GM12873 (cell line): ENCODE measurements around the gene CETN1.

Source experiments
- CTCF ChIP-seq: IDR thresholded peaks from 2 replicates; pipeline ENCODE4 v1.5.1; 2012; ENCODE audit warnings: low read depth, mild to moderate bottlenecking, moderate library complexity, low read length, control low read depth; ENCODE audit not compliant: insufficient read depth; ENCODE audit errors: missing control alignments

CETN1 gene

DNA sequence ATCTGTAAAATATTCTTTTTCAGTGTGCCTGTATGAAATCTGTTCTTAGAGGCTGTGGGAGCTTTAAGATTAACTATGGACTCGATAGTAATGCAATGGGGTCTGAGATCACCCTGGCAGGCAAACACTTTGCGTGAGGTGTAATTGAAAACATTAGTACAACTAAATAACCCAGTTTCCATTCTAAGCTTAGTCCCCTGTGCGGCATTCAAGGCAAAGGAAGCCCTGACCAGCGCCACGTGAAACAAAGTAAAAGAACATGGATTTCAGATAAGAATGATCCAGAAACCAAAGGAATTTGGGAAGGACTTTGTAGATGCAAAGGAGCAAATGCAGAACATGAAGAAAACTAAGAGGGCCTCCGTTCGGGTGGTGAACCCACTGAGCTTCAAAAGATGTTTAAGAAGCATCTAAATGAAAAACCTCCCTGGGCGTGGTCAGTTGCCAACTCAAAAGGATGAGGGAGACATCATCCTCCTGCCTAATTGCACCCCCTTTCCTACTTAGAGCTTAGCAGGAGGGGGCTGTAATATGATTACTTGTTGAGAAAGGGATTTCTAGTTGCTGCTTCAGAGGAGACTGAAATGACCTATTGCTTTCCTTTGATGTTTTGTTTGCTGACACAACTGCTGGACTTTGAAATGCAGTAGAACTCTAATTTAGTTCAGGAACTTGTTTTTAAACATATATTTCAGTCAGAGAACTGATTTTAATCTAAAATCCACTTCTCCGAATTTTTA is 7.9 kb upstream of the CETN1 start:
- no peak for TF ChIP-seq CTCF

- TF ChIP-seq CTCF = no peak
These were observed 7.3 kb upstream of the CETN1 start for GRCh38 chr18:572831-573289.

- TF ChIP-seq CTCF = no peak
These were observed 6.8 kb upstream of the CETN1 start for GRCh38 chr18:573385-573784.

DNA sequence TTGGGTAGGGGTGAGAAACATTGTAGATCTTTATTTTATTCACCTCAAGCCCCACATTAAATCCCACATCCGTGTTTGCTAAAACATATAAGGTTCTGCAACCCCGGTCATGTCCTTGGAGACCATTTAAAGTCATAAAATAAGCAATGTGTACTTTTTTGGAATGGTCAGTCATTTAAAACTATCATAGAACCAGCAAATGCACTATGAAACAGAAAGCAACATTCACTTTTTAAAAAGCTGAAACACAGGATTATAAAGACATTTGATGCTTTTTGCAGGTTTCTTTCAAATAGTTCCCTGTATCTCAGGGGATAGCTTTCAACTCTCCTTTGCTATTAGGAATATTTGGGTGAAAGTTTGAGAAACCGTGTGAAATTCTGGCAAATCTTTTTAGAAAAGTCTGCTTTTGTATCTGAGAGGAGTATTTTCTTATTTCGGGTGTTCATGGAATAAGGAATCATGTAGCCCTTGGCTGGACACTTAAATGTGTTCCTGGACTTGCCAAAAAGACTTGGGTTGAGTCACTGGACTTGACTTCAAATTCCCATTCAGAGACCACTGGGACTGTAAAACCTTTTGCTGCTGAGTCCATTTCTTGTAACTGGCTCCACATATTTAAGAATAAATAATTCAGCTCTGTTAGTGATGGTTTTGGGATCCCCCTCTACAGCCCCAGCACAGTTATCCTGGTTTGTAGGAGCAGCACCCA is 5.9 kb upstream of the CETN1 start:
- TF ChIP-seq CTCF = no peak

DNA sequence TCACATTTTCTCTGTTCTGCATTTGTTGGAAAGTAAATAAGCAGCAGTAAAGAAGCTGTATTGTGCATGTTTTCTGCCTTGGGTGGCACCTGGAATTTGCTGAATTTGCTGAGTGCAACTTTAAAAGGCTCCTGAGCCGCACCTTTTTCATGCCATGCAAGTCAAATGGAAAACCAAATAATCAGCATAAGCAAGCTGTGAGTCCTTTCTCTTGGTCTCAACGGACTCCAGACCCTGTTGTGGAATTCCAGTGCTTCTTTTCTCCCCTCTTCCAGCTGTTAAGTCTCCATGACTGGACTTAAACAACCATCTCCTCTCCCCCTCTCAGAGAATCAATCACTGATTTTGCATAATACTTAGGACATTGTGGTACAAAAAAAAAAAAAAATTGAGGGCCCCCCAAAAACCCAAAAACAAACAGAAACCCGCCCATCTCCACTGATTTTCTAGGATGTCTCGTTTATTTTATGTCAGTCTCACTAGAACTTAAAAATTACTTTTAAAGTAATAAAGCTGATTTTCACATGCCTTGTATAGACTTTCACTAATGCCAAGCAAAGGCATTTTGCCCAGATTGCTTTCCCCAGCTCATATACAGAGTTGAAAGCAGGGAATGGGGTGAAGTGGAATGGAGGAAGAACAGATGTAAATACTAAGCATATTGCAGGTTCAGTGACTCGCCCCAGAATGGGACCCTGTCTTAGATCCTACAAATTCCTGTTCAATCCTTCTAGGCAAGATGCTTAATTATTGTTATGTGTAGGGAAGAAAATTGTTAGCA is 5.1 kb upstream of the CETN1 start:
- no peak for TF ChIP-seq CTCF

DNA sequence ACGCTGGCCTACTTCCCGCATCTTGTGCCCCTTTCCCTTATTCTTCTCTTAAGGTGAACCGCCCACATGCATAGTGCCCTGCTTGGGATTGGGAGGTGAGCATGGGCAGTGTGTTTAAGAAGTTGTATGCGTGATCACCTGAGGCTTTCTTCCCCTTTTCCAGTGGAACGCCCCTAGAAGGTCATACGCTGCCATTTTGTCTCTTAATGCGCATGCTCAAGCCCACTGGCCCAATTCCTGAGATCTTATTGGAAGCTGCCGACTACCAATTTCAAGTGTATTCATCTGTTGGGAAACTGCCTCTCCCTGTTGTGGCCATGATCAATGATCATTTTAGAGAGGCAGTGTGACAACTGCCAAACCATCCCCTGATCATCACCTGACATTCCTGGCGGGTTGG is 3.3 kb upstream of the CETN1 start:
- TF ChIP-seq CTCF = no peak
